K562 (cell line): ENCODE measurements around the gene GMDS. TPM values are rescaled to one million over a fixed set of nuclear protein-coding genes. Genes with fewer than 3 reads are reported as not detected.

Experiments used
- ATAC-seq: fragments of 200-7000 bp; cut with Tn5 transposase; 3 replicates; pipeline ENCODE4 v1.9.1; 2020; ENCODE audit warnings: moderate library complexity
- BruUV-seq: library from RNA; stranded (reverse); fragments of 400-500 nt; replicated peaks from 2 replicates; lab custom pipeline; 2021; lab: Mats Ljungman, UMichigan
- CTCF ChIA-PET: fragments of 300-600 bp; formaldehyde crosslinking; extraction: SDS; loops from one replicate; lab custom pipeline; 2021; ENCODE audit warnings: low intra/inter-chr PET ratio; lab: Yijun Ruan, JAX
- POLR2A ChIA-PET: fragments of 300-600, 350-650 bp; sonication (Branson Sonifier 250); formaldehyde crosslinking; extraction: SDS; loops from one replicate; lab custom pipeline; 2021; ENCODE audit warnings: antibody characterized with exemption, inconsistent platforms; lab: Yijun Ruan, JAX
- DNase-seq, 4 experiments: peaks; one replicate each; pipeline versions ENCODE4 v3.0.0 to v3.0.0-alpha.2; 2011 to 2018; ENCODE audit warnings: low spot score in 3 of 4, mixed read lengths in 3 of 4; ENCODE audit errors: extremely low read depth in 1 of 4
- FAIRE-seq: peaks from 2 replicates; lab custom pipeline; 2011; peaks lifted over from hg19 to GRCh38; lab: Jason Lieb, UNC
- H2AFZ ChIP-seq: 2 replicates; pipeline ENCODE4 v1.6.0; 2011; ENCODE audit warnings: low read depth, low read length, control low read depth, inconsistent platforms
- H3K27ac ChIP-seq: fragments of 200-600 bp; 3 replicates; pipeline ENCODE4 v1.8.0; 2011; ENCODE audit warnings: low read depth, mild to moderate bottlenecking, control low read depth, inconsistent platforms, low read length, moderate library complexity, mixed read lengths; ENCODE audit errors: extremely low read depth
- H3K27me3 ChIP-seq, 2 experiments: fragments of 300-600 bp in 1 of 2; 2 replicates in 1 of 2; 3 replicates in 1 of 2; pipeline versions ENCODE4 v1.6.0 to v1.8.0; 2011; ENCODE audit warnings: inconsistent platforms in 2 of 2, low read length in 2 of 2, mild to moderate bottlenecking in 1 of 2, mixed read lengths in 1 of 2, moderate library complexity in 1 of 2; ENCODE audit not compliant: control insufficient read depth in 2 of 2, insufficient read depth in 2 of 2
- H3K36me3 ChIP-seq: fragments of 300-600 bp; 3 replicates; pipeline ENCODE4 v1.8.0; 2011; ENCODE audit warnings: mild to moderate bottlenecking, low read length, inconsistent platforms; ENCODE audit not compliant: control insufficient read depth, insufficient read depth
- H3K4me1 ChIP-seq, 2 experiments: fragments of 200-600 bp in 1 of 2; replicated peaks in 1 of 2; 2 replicates in 1 of 2; 3 replicates in 1 of 2; pipeline versions ENCODE4 v1.5.1 to v1.8.0; 2011; ENCODE audit warnings: inconsistent platforms in 2 of 2, low read length in 2 of 2, mild to moderate bottlenecking in 1 of 2, mixed read lengths in 1 of 2, moderate library complexity in 1 of 2; ENCODE audit not compliant: control insufficient read depth in 2 of 2, insufficient read depth in 2 of 2
- H3K4me2 ChIP-seq: 2 replicates; pipeline ENCODE4 v1.6.1; 2011; ENCODE audit warnings: low read length, control low read depth, inconsistent platforms, mixed read lengths; ENCODE audit not compliant: insufficient read depth
- H3K4me3 ChIP-seq: fragments of 200-600 bp; sonication (generic), shearing (Covaris generic); 2 replicates; pipeline ENCODE4 v1.5.1; 2016; ENCODE audit warnings: control low read depth, inconsistent platforms
- H3K79me2 ChIP-seq: fragments of 200-600 bp; 3 replicates; pipeline ENCODE4 v1.8.0; 2011; ENCODE audit warnings: low read length, inconsistent platforms; ENCODE audit not compliant: control insufficient read depth, insufficient read depth
- H3K9ac ChIP-seq, 2 experiments: 2 replicates each; pipeline versions ENCODE4 v1.6.0 to v1.6.1; 2011; ENCODE audit warnings: low read depth in 2 of 2, low read length in 2 of 2, control low read depth in 1 of 2, inconsistent platforms in 1 of 2, mild to moderate bottlenecking in 1 of 2, mixed read lengths in 1 of 2; ENCODE audit not compliant: insufficient read depth in 1 of 2
- H3K9me1 ChIP-seq: one replicate; pipeline ENCODE4 v1.6.0; 2011; ENCODE audit warnings: inconsistent platforms, mild to moderate bottlenecking, low read length, moderate library complexity; ENCODE audit not compliant: control insufficient read depth, insufficient read depth
- H3K9me3 ChIP-seq: replicated peaks from 2 replicates; pipeline ENCODE4 v1.5.1; 2011; ENCODE audit warnings: low read depth, low read length, inconsistent platforms; ENCODE audit not compliant: control insufficient read depth, insufficient read depth
- H4K20me1 ChIP-seq: replicated peaks from 2 replicates; pipeline ENCODE4 v1.6.1; 2011; ENCODE audit warnings: low read length, inconsistent platforms, mixed read lengths; ENCODE audit not compliant: control insufficient read depth, insufficient read depth
- CCNT2 ChIP-seq: IDR thresholded peaks from 2 replicates; pipeline ENCODE4 v1.6.1; 2011; ENCODE audit warnings: borderline replicate concordance, low read depth, mild to moderate bottlenecking, moderate library complexity, mixed read lengths, low read length; ENCODE audit not compliant: insufficient read length; ENCODE audit errors: extremely low read depth
- E4F1 ChIP-seq: fragments of 250-450 bp; sonication (Bioruptor Pico); IDR thresholded peaks from 2 replicates; pipeline ENCODE4 v1.5.0; 2021; ENCODE audit warnings: mild to moderate bottlenecking, borderline replicate concordance
- ELF4 ChIP-seq: fragments of 450-650 bp; formaldehyde crosslinking; IDR thresholded peaks from 2 replicates; pipeline ENCODE4 v1.4.0; 2022; ENCODE audit warnings: missing genetic modification characterization
- ZNF146 ChIP-seq: IDR thresholded peaks from one replicate; pipeline ENCODE4 v1.6.1; 2018; ENCODE audit warnings: missing compliant biosample characterization; ENCODE audit not compliant: unreplicated experiment
- WGBS: fragments of 100-300 bp; shearing (Covaris generic); methylation state at CpG from one replicate; pipeline ENCODE4 v1.1.6; 2016; ENCODE audit warnings: low coverage, mixed read lengths; ENCODE audit not compliant: insufficient coverage; ENCODE audit errors: missing lambda C conversion rate; 5-methylcytosine and 5-hydroxymethylcytosine counted together
- in situ Hi-C: fragments of 300-500 bp; cut with MboI; formaldehyde crosslinking; loops from 4 replicates; pipeline ENCODE4 v1.15.0; 2018; ENCODE audit warnings: inconsistent platforms, mixed read lengths
- intact Hi-C: fragments of 100-400 bp; cut with micrococcal nuclease; formaldehyde crosslinking; loops from 2 replicates; pipeline ENCODE4 v1.14.2; 2022
- polyA plus RNA-seq, 8 experiments: library from polyadenylated mRNA; depleted of rRNA in 4 of 8; stranded (reverse) in 5 of 8; unstranded in 3 of 8; fragments of >200 nt; fragmentation: Nextera tagmentation in 2 of 8; fragmentation: Illumina TruSeq in 1 of 8; extraction: Ambion mirVana in 2 of 8; extraction: Trizol in 1 of 8; gene quantifications; 2 replicates each; pipeline versions ENCODE4 v1.2.1 to v1.2.3, GENCODE V29; 2011 to 2014; ENCODE audit warnings: inconsistent platforms in 1 of 8, missing spikeins in 1 of 8
- total RNA-seq, 7 experiments: library from RNA; depleted of rRNA in 6 of 7; stranded (reverse); fragments of >200 nt in 6 of 7; fragmentation: Illumina TruSeq in 2 of 7; extraction: Trizol in 2 of 7; gene quantifications; 2 replicates each; pipeline versions ENCODE4 v1.2.1 to v1.2.3, GENCODE V29; 2011 to 2021; ENCODE audit warnings: low replicate concordance in 1 of 7

The GMDS gene
- total and polyA plus RNA-seq, 9 of the 15 experiments (the other 6 are each of a cell fraction or from before 2014, with no cell fraction given) = 0.48 to 31.8 (median 13.4) TPM

GRCh38 chr6:1983850-1984249 is 261.6 kb downstream of the GMDS start:
- no peaks in the 10 kb centered on the region for H3K27me3 ChIP-seq
- no peaks in the 10 kb centered on the region for H3K4me1 ChIP-seq
- WGBS = 7% methylated on average over 1 of the region's 1 CpG
- in situ Hi-C loops (no loop called here), intact Hi-C loops (no loop called here)
- no peak for DNase-seq
- H3K36me3 ChIP-seq = no peaks in the 10 kb centered on the region
- H3K9me3 ChIP-seq = no peaks in the 10 kb centered on the region
- no peak overlapping the region for H3K27ac ChIP-seq
- H2AFZ ChIP-seq = no peak overlapping the region
- no peak overlapping the region for H3K4me3 ChIP-seq
- FAIRE-seq = no peak
- no peaks in the 10 kb centered on the region for H3K9me1 ChIP-seq
- no peak overlapping the region for H3K9ac ChIP-seq
- no peak for ATAC-seq
- H3K4me2 ChIP-seq = no peak overlapping the region
- BruUV-seq = no TSS peak
- H4K20me1 ChIP-seq = no peaks in the 10 kb centered on the region
- no peak for TF ChIP-seq E4F1 (CRISPR knock-in tag)
- peak; percentile 50 for TF ChIP-seq ZNF146 (CRISPR knock-in tag)
- ChIA-PET CTCF (no interaction called here), POLR2A (interaction anchor here (0.7 kb wide), 1 partner anchor 10 kb away, joined by 3 read pairs; no protein-coding TSS in a partner anchor)
- no peaks in the 10 kb centered on the region for H3K79me2 ChIP-seq

DNA sequence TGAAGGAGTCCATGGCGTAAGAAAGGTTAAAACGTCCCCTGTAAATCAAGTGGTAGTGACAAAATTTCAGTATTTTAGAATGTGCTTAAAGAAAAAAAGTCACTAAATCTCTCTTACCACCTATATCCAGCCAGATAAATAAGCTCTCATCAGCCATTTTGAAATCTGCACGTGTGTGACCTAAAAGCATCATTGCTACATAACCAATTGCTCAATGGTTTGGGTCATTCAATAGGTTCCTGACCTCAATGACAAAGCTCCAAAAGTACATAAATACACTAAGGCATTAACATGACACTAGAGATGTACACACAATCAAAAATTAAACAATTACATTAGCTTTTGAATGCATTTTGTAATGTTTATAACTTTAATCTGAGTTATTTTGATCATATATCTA is 272.4 kb downstream of the GMDS start:
- Histone ChIP-seq H3K27ac (no peak overlapping the region), H3K4me1 (no peaks in the 10 kb centered on the region), H4K20me1 (no peaks in the 10 kb centered on the region), H3K9me1 (no peaks in the 10 kb centered on the region), H3K27me3 (peaks cover 3 to 8% of the 10 kb centered on the region in 2 experiments; a peak in 3 of 5 replicates), H3K4me3 (no peak overlapping the region), H2AFZ (no peak overlapping the region), H3K36me3 (no peaks in the 10 kb centered on the region), H3K4me2 (no peak overlapping the region), H3K9ac (no peak overlapping the region), H3K9me3 (no peaks in the 10 kb centered on the region), H3K79me2 (no peaks in the 10 kb centered on the region)
- no peak for DNase-seq
- in situ Hi-C loops (no loop called here), intact Hi-C loops (no loop called here)
- no peak for ATAC-seq
- POLR2A ChIA-PET = interaction anchor here (1.5 kb wide), 1 partner anchor 14 kb away, joined by 4 read pairs; no protein-coding TSS in a partner anchor
- CTCF ChIA-PET = no interaction called here
- 2% methylated on average over 3 of the region's 3 CpGs for WGBS
- FAIRE-seq = no peak
- no TSS peak for BruUV-seq
- TF ChIP-seq ELF4 (CRISPR knock-in tag) (no peak), CCNT2 (no peak)
